SK-N-MC (cell line): ENCODE data around the gene NPTXR.
A peak's percentile ranks its signal among the peaks of the same experiment; 100 is the strongest.

Experiments used
- DNase-seq: peaks from one replicate; pipeline ENCODE4 v3.0.0-alpha.2; 2011; ENCODE audit warnings: low read depth, low spot score
- H3K27ac ChIP-seq: fragments of 200-600 bp; sonication (generic); 2 replicates; pipeline ENCODE4 v1.5.1; 2016; ENCODE audit warnings: mixed run types
- H3K36me3 ChIP-seq: fragments of 200-600 bp; sonication (generic); 2 replicates; pipeline ENCODE4 v1.6.1; 2017; ENCODE audit warnings: antibody characterized with exemption, low read length, mixed read lengths; ENCODE audit not compliant: insufficient read depth
- H3K4me3 ChIP-seq: fragments of 200-600 bp; sonication (generic); 2 replicates; pipeline ENCODE4 v1.5.1; 2016
- H3K9ac ChIP-seq: fragments of 200-600 bp; sonication (generic); 2 replicates; pipeline ENCODE4 v1.8.0; 2017; ENCODE audit warnings: mixed run types, mixed read lengths; ENCODE audit not compliant: insufficient read length
- H3K9me3 ChIP-seq: fragments of 200-600 bp; sonication (generic); 2 replicates; pipeline ENCODE4 v1.6.1; 2017; ENCODE audit warnings: low read depth, mild to moderate bottlenecking, antibody characterized with exemption, low read length, moderate library complexity, mixed read lengths
- EZH2 ChIP-seq: fragments of 200-600 bp; sonication (generic); IDR thresholded peaks from one replicate; pipeline ENCODE4 v1.6.1; 2017; ENCODE audit warnings: antibody characterized with exemption
- FOXP2 ChIP-seq: optimal IDR thresholded peaks from 2 replicates; pipeline ENCODE3; 2011; ENCODE audit warnings: mild to moderate bottlenecking, moderate library complexity; ENCODE audit not compliant: insufficient read depth; ENCODE audit errors: extremely low read length, control extremely low read depth
- POLR2AphosphoS5 ChIP-seq: IDR thresholded peaks from 2 replicates; pipeline ENCODE4 v1.6.1; 2012; ENCODE audit warnings: mild to moderate bottlenecking, low read depth, low read length, borderline replicate concordance

Gene NPTXR

GRCh38 chr22:38840129-38840528, 3.7 kb downstream of the NPTXR start:
- DNase-seq, result no peak
- Histone ChIP-seq H3K36me3 (no peaks in the 10 kb centered on the region), H3K9me3 (no peaks in the 10 kb centered on the region), H3K4me3 (peak overlapping the region; percentile 22; the same call in 1 of the 2 replicates), H3K27ac (no peak overlapping the region), H3K9ac (no peak overlapping the region)
- TF ChIP-seq EZH2, result no peak
- TF ChIP-seq POLR2AphosphoS5, result no peak
- TF ChIP-seq FOXP2, result no peak

GRCh38 chr22:38839686-38840085, 4.1 kb downstream of the NPTXR start:
- H3K27ac ChIP-seq, result no peak overlapping the region
- TF ChIP-seq POLR2AphosphoS5 (no peak), EZH2 (no peak), FOXP2 (no peak)

GRCh38 chr22:38837414-38837928, 6.4 kb downstream of the NPTXR start:
- DNase-seq, result no peak
- H3K36me3 ChIP-seq, result no peaks in the 10 kb centered on the region
- no peak overlapping the region for H3K27ac ChIP-seq
- no peak overlapping the region for H3K9ac ChIP-seq
- no peak overlapping the region for H3K4me3 ChIP-seq
- H3K9me3 ChIP-seq, result no peaks in the 10 kb centered on the region
- TF ChIP-seq FOXP2 (no peak), EZH2 (no peak), POLR2AphosphoS5 (no peak)

More at GRCh38 chr22:38839686-38840085, 4.1 kb downstream of the NPTXR start:
- Histone ChIP-seq H3K36me3 (no peaks in the 10 kb centered on the region), H3K9me3 (no peaks in the 10 kb centered on the region), H3K9ac (no peak overlapping the region), H3K4me3 (peak overlapping the region; percentile 22; the same call in 1 of the 2 replicates)
- DNase-seq, result no peak

GRCh38 chr22:38835888-38836301, 7.9 kb downstream of the NPTXR start:
- no peaks in the 10 kb centered on the region for H3K36me3 ChIP-seq
- DNase-seq, result no peak
- TF ChIP-seq POLR2AphosphoS5 (no peak), FOXP2 (no peak), EZH2 (no peak)
- H3K9me3 ChIP-seq, result no peaks in the 10 kb centered on the region
- no peak overlapping the region for H3K27ac ChIP-seq
- no peak overlapping the region for H3K4me3 ChIP-seq
- no peak overlapping the region for H3K9ac ChIP-seq

- Histone ChIP-seq H3K4me3 (no peak overlapping the region), H3K27ac (no peak overlapping the region), H3K36me3 (no peaks in the 10 kb centered on the region), H3K9me3 (no peaks in the 10 kb centered on the region), H3K9ac (no peak overlapping the region)
- TF ChIP-seq EZH2 (no peak), FOXP2 (no peak), POLR2AphosphoS5 (no peak)
- DNase-seq, result no peak
Observed at GRCh38 chr22:38834991-38835390, 8.8 kb downstream of the NPTXR start.

- no peaks in the 10 kb centered on the region for H3K9me3 ChIP-seq
- DNase-seq, result no peak
- H3K27ac ChIP-seq, result peak overlapping the region; percentile 31; the same call in 1 of the 2 replicates
- no peak overlapping the region for H3K9ac ChIP-seq
- H3K36me3 ChIP-seq, result no peaks in the 10 kb centered on the region
- no peak overlapping the region for H3K4me3 ChIP-seq
- no peak for TF ChIP-seq EZH2
- no peak for TF ChIP-seq FOXP2
- TF ChIP-seq POLR2AphosphoS5, result no peak
Observed at GRCh38 chr22:38834215-38834953, 9.4 kb downstream of the NPTXR start.

GRCh38 chr22:38833061-38833460, 10.8 kb downstream of the NPTXR start:
- no peaks in the 10 kb centered on the region for H3K9me3 ChIP-seq
- no peaks in the 10 kb centered on the region; the same call in 1 of the 2 replicates for H3K36me3 ChIP-seq
- DNase-seq, result no peak
- TF ChIP-seq FOXP2, result no peak
- TF ChIP-seq EZH2, result no peak
- TF ChIP-seq POLR2AphosphoS5, result no peak
- no peak overlapping the region for H3K27ac ChIP-seq
- no peak overlapping the region for H3K9ac ChIP-seq
- H3K4me3 ChIP-seq, result no peak overlapping the region

- TF ChIP-seq POLR2AphosphoS5 (no peak), EZH2 (no peak), FOXP2 (no peak)
- Histone ChIP-seq H3K9ac (no peak overlapping the region), H3K9me3 (no peaks in the 10 kb centered on the region), H3K4me3 (no peak overlapping the region), H3K27ac (no peak overlapping the region), H3K36me3 (no peaks in the 10 kb centered on the region; the same call in 1 of the 2 replicates)
- DNase-seq, result no peak
Observed at GRCh38 chr22:38832005-38832978, 11.5 kb downstream of the NPTXR start.
